Stimulated activated CD4-positive, alpha-beta T cell treated with anti-CD3 and anti-CD28 coated beads, Interleukin-15, amount 100 ng/mL, for 48 hours (primary cell): ENCODE measurements around the gene SHISAL2A.

Source experiments
- DNase-seq, 2 donors: peaks; one replicate each; pipeline ENCODE4 v3.0.0-alpha.2; 2020; ENCODE audit warnings: low read depth in 2 of 2

SHISAL2A gene

GRCh38 chr1:52621950-52622349 lies 11.0 kb upstream of the SHISAL2A start:
- DNase-seq = no peak

- DNase-seq = no peak
These were observed 9.2 kb upstream of the SHISAL2A start for GRCh38 chr1:52623812-52624211.

- DNase-seq = no peak
These were observed 5.9 kb upstream of the SHISAL2A start for GRCh38 chr1:52627028-52627427.

GRCh38 chr1:52628614-52629324 lies 4.2 kb upstream of the SHISAL2A start:
- DNase-seq = no peak

- DNase-seq = no peak
These were observed 3.7 kb upstream of the SHISAL2A start for GRCh38 chr1:52629325-52629643.

GRCh38 chr1:52629667-52630066 lies 3.3 kb upstream of the SHISAL2A start:
- DNase-seq = no peak

GRCh38 chr1:52631759-52632331 lies 1.1 kb upstream of the SHISAL2A start:
- no peak for DNase-seq

GRCh38 chr1:52633291-52633754 lies 355 bp downstream of the SHISAL2A start:
- DNase-seq = peak in 1 of 2 donors; percentile 22

- no peak for DNase-seq
These were observed 1.1 kb downstream of the SHISAL2A start for GRCh38 chr1:52634111-52634510.

- DNase-seq = no peak
These were observed 2.5 kb downstream of the SHISAL2A start for GRCh38 chr1:52635321-52636089.

GRCh38 chr1:52636721-52637695 lies 4.0 kb downstream of the SHISAL2A start:
- peak in 1 of 2 donors; percentile 57 for DNase-seq

- DNase-seq = no peak
These were observed 5.0 kb downstream of the SHISAL2A start for GRCh38 chr1:52637946-52638345.

GRCh38 chr1:52640697-52641096 lies 7.7 kb downstream of the SHISAL2A start:
- DNase-seq = no peak

- no peak for DNase-seq
These were observed 8.3 kb downstream of the SHISAL2A start for GRCh38 chr1:52641307-52641706.

- no peak for DNase-seq
These were observed 12.3 kb downstream of the SHISAL2A start for GRCh38 chr1:52645261-52645660.

GRCh38 chr1:52651904-52652303 lies 18.9 kb downstream of the SHISAL2A start:
- no peak for DNase-seq

- no peak for DNase-seq
These were observed 20.4 kb downstream of the SHISAL2A start for GRCh38 chr1:52653207-52653849.

- DNase-seq = no peak
These were observed 21.1 kb downstream of the SHISAL2A start for GRCh38 chr1:52654063-52654462.

- DNase-seq = no peak
These were observed 24.7 kb downstream of the SHISAL2A start for GRCh38 chr1:52657702-52658101.

GRCh38 chr1:52658795-52659194 lies 25.8 kb downstream of the SHISAL2A start:
- peak; percentile 30 for DNase-seq

GRCh38 chr1:52659356-52659755 lies 26.4 kb downstream of the SHISAL2A start:
- peak in 1 of 2 donors; percentile 32 for DNase-seq
